ENCODE data around the gene EBLN1. TPM values are rescaled to one million over a fixed set of nuclear protein-coding genes. Genes with fewer than 3 reads are reported as not detected.

The EBLN1 gene
- not detected in 2 replicates for total RNA-seq

DNA sequence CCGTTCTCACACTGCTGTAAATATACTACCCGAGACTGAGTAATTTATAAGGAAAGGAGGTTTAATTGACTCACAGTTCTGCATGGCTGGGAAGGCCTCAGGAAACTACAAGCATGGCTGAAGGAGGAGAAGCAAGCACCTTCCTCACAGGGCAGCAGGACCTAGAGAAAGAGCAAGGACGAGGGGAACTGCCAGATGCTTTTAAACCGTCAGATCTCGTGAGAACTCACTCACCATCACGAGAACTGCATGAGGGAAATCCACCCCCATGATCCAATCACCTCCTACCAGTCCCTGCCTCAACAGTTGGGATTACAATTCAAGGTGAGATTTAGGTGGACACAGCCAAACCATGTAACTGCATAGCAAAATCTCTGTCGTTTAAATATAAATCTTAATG lies at the start of gene EBLN1:
Gene EBLN1, minus strand, starts transcription at position 174 of the 400 bp plus-strand sequence. CDS start 8,032 bp downstream, outside the sequence.

Other genes starting within 250 kb of the EBLN1 start
- gene DNAJC1, start 214.3 kb downstream of the EBLN1 start, total RNA-seq, result 35.3 and 44.0 TPM in 2 replicates
- 42.7 and 63.5 TPM in 2 replicates for gene COMMD3, start 98.4 kb upstream of the EBLN1 start, total RNA-seq
- 31.8 and 55.7 TPM in 2 replicates for gene BMI1, start 103.1 kb upstream of the EBLN1 start, total RNA-seq
- gene SPAG6, start 127.5 kb upstream of the EBLN1 start, total RNA-seq, result not detected in 2 replicates

Measured in bronchial smooth muscle cell (primary cell).